ENCODE data around the gene ZKSCAN8.
"Not testable (repeated sequence)": the region's sequence is repeated elsewhere in the genome, so short reads cannot be mapped to it uniquely, and the experiment has no call there.

ZKSCAN8 gene

DNA sequence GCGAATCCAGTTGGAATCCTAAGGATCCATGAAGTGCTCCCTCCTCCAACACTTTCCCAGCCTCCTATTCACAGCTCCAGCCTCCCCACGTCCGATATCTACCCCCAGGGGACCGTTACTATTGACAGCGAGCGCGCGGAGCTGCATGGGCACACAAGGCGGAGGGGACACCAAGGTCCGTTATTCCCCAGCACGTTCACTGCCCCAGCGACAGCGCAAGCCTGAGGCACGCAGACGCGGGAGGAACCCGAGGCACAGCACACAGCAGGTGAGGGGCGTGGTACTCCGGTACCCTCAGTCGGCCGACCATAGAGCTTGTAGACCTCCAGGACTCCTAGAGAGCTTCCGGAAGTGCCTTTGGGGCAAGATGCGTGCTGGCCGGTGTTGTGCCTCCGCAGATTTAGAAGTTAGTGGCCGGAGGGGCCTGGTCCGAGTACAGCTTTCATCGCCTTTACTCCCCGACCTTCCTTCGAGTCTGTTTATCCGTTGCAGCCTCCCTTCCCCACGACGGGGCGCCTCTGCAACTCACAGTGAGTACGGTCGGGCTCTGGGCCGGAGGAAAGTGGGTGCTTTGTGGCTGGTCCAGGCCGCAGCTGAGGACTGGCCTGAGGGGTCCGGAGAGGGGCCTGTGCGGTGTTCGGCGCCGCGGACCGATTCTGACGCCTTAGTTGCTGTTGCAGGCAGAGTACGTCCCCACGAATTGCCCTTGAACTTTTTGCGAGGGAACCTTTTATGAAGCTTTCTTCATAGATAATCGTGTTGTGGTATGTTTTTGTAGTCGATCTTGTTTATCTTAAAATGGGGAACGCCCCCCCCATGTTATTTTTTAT, at the start of gene ZKSCAN8:
TSS of gene ZKSCAN8 (plus strand) at position 384 of the 830 bp plus-strand sequence. CDS start 6,525 bp downstream, outside the sequence.
- peak; percentile 91 for DNase-seq

DNA sequence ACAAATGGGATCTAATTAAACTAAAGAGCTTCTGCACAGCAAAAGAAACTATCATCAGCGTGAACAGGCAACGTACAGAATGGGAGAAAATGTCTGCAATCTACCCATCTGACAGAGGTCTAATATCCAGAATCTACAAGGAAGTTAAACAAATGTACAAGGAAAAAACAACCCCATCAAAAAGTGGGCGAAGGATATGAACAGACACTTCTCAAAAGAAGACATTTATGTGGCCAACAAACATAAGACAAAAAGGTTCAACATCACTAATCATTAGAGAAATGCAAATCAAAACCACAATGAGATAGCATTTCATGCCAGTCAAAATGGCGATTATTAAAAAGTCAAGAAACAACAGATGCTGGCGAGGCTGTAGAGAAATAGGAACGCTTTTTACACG, 39.5 kb upstream of the ZKSCAN8 start:
- DNase-seq: not testable (repeated sequence)

DNA sequence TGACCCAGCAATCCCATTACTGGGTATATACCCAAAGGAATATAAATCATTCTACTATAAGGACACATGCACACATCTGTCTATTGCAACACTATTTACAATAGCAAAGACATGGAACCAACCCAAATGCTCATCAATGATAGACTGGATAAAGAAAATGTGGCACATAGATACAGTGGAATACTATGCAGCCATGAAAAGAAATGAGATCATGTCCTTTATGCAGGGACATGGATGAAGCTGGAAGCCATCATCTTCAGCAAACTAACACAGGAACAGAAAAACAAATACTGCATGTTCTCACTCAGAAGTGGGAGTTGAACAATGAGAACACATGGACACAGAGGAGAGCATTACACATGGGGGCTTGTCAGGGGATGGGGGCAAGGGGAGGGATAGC, 39.0 kb upstream of the ZKSCAN8 start:
- not testable (repeated sequence) for DNase-seq

DNA sequence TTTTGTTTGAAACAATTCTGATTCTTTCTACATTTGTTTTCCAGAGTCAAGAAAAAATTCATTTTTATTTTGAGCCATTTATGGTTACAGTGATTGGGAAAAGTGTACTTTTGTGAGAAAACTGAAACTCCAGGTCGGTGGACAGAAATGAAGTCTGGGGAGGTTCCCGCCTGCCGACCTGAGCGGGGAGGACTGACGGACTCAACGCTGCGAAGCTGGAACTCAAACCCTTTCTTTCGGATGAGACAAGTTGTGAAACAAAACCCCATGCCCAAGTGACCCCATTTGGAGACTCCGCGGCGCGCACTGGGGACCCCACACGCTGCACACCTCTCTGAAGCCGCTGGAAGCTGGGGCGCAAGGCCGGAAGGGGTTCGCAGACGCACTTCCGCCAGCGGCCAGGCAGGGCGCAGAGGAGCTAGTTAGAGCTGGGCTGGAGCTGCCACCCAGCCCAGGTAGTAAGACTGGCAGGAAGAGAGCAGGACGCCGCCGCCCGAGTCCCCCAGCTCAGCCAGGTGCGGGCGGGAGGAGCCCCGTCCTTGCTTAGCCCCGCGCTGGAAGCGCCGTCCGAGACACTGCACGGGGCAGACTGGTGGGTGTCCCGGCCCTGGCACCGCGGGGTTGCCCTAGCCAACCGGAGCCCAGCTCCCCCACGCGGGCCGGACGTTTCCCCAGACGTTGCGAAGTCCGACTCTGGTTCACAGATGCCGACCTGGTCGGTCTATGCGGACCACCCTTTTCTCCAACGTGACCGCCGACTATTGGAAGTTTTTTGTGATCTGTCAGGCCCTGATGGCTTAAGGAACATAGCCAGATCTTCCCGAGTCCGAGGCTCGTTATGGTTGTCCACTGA, 37.1 kb upstream of the ZKSCAN8 start:
- DNase-seq: peak; percentile 93

DNA sequence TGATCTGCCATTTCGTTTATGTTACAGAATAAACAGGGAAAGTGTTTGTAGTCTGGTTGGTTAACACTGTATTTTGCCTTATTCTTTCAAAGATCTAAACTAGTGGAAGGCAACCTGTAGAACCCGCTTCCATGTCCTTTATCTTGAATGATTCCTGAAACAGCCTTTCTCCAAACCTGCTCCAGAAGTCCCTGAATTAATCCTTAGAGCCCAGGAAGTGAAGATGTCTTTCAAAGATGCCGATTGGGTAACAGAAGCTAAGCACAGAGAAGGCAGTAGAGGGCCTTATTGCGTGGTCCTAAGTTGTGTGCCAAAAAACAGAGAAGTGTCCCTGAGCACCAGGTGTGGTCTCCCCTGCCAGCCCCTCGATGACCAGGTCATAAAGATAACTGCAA, 36.4 kb upstream of the ZKSCAN8 start:
- no peak for DNase-seq

- DNase-seq: no peak
These were observed 34.2 kb upstream of the ZKSCAN8 start for GRCh38 chr6:28107506-28107905.

- no peak for DNase-seq
These were observed 29.7 kb upstream of the ZKSCAN8 start for GRCh38 chr6:28111964-28112363.

DNA sequence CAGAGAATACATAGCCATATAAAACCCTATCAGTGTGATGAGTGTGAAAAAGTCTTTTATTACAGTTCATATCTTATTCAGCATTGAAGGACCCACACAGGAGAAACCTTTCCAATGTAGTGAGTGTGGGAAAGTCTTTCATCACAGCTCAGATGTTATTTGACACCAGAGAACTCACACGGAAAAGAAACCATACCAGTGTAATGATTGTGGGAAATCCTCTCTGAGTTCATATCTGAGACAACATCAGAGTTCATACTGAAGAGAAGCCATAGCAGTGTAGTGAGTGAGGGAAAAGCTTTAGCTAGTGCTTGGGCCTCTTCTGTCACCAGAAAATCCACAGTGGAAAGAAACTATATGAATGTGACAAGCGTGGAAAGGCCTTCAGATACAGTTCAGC, 25.9 kb upstream of the ZKSCAN8 start:
- no peak for DNase-seq

DNA sequence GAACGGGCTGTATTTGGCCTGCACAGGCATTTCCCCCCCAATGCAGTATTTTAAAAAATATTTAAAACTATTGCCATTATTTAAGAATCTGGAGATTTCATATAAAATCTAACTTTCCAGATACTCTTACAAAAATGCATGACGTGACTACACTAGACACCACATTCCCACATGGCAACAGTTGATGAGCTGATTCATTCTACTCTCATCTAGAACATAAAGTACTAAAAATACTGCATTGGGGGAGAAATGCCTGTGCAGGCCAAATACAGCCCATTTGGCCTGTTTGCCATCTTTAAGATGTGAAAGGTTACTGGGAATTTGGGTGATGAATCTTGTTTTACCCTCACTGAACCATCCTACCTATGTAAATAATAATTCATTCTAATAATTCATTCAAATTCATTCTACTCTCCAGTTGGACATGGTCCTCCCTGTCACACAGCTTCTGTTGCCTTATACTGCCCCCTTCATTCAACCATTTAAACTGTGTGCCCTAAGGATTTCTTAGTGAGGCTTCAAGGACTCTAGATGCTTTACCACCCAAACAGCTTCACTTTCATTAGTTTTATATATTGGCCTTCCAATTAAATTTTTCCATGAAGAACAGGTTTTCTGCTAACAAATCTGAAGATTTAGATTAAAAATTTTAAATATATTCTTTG, 24.2 kb upstream of the ZKSCAN8 start:
- no peak for DNase-seq

- no peak for DNase-seq
These were observed 23.5 kb upstream of the ZKSCAN8 start for GRCh38 chr6:28118217-28118616.

GRCh38 chr6:28121876-28122275, 19.8 kb upstream of the ZKSCAN8 start:
- no peak for DNase-seq

- not testable (repeated sequence) for DNase-seq
These were observed 19.4 kb upstream of the ZKSCAN8 start for GRCh38 chr6:28122283-28122682.

DNA sequence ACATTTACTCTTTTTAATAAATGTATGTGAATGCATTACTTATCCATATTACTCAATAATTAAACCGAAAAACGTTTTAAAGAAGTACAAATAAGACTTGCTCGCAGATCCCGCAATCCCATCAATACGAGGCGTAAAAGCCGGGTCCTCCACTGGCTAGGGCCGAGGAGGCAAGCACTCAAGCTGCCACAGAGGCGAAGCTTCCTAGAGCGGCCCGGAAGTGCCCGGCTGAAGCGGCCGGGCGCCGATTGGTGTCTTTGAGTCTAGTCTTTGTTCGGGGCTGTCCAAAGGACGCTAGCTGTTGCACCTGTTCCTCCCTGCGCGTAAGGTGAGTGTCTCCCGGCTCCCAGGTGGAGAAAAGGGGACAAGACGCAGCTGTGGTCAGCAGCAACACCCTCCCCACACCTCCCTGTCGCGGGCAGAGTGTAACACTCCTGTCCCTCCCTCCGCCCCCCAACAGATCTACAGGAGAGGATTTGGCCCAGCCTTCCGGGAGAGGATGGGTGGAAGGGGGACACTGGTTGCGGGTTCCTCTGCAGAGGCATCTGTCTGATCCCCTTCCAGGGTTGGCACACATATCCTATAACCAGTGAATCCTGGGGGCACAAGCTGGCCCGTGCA, 17.2 kb upstream of the ZKSCAN8 start, which contains the start of gene ZSCAN16:
TSS of gene ZSCAN16 (plus strand) at position 260 of the 621 bp plus-strand sequence. CDS start 835 bp downstream, outside the sequence.
- DNase-seq: peak; percentile 92

GRCh38 chr6:28124971-28125353, 16.7 kb upstream of the ZKSCAN8 start:
- no peak for DNase-seq

DNA sequence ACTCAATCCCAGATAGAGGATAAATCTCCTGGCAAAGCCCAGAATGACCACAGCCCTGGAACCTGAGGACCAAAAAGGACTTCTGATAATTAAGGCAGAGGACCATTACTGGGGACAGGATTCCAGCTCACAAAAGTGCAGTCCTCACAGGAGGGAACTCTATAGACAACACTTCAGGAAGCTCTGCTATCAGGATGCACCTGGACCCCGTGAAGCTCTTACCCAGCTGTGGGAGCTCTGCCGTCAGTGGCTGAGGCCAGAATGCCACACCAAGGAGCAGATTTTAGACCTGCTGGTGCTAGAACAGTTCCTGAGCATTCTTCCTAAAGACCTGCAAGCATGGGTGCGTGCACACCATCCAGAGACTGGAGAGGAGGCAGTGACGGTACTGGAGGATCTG, 16.3 kb upstream of the ZKSCAN8 start:
- DNase-seq: no peak

- no peak for DNase-seq
These were observed 7.7 kb upstream of the ZKSCAN8 start for GRCh38 chr6:28134015-28134414.

GRCh38 chr6:28134716-28135115, 7.0 kb upstream of the ZKSCAN8 start:
- DNase-seq: no peak

DNA sequence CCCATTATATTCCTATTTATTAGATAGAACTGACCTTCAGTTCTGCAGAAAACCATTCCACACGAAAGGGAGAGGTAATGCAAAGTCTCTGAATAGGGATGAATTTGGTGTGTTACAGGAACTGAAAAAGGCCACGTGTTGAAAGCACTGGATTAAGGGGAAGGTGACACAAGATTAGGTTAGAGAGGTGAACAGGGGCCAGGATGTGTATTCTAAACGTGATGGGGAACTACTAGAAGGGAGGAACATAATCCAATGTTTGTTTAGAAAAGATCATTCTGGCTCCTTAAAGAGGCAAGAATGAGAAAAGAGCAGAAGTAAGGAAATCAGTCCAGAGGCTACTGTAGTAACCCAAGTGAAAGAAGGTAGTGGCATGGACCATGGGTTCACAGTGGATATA, 6.3 kb upstream of the ZKSCAN8 start:
- no peak for DNase-seq

GRCh38 chr6:28136585-28137504, 4.8 kb upstream of the ZKSCAN8 start:
- DNase-seq: peak; percentile 90

- DNase-seq: peak; percentile 71
These were observed 4.1 kb upstream of the ZKSCAN8 start for GRCh38 chr6:28137505-28137981.

GRCh38 chr6:28139860-28140543, 1.7 kb upstream of the ZKSCAN8 start:
- no peak for DNase-seq

All from activated effector memory CD4-positive, alpha-beta T cell treated with anti-CD3 and anti-CD28 coated beads, Interleukin-2, amount 50 U/mL, for 16 hours (primary cell).